Measurements from ENCODE around the gene REXO1.

Gene REXO1

GRCh38 chr19:1855040-1855827, 7.0 kb upstream of the REXO1 start:
- H3K27ac ChIP-seq (ENCODE audit: low read depth in 2 of 2, low read length in 2 of 2), result peak overlapping the region; percentile 98 to 99
- no peaks in the 10 kb centered on the region for H3K27me3 ChIP-seq (ENCODE audit: control insufficient read depth in 2 of 2, insufficient read depth in 2 of 2, low read length in 2 of 2)
- peak overlapping the region; percentile 77 to 89 for H3K9ac ChIP-seq (ENCODE audit: low read depth in 1 of 2, low read length in 2 of 2)
- H3K9me3 ChIP-seq (ENCODE audit: control insufficient read depth in 2 of 2, low read length in 2 of 2), result no peaks in the 10 kb centered on the region
- H3K4me3 ChIP-seq (ENCODE audit: low read length in 2 of 2), result peak overlapping the region; percentile 67 to 75
- H3K4me1 ChIP-seq (ENCODE audit: control insufficient read depth in 2 of 2, insufficient read depth in 2 of 2, low read length in 2 of 2), result peaks cover 64 to 71% of the 10 kb centered on the region in 2 donors
- no peaks in the 10 kb centered on the region for H3K36me3 ChIP-seq (ENCODE audit: control insufficient read depth in 2 of 2, insufficient read depth in 2 of 2, low read length in 2 of 2)

DNA sequence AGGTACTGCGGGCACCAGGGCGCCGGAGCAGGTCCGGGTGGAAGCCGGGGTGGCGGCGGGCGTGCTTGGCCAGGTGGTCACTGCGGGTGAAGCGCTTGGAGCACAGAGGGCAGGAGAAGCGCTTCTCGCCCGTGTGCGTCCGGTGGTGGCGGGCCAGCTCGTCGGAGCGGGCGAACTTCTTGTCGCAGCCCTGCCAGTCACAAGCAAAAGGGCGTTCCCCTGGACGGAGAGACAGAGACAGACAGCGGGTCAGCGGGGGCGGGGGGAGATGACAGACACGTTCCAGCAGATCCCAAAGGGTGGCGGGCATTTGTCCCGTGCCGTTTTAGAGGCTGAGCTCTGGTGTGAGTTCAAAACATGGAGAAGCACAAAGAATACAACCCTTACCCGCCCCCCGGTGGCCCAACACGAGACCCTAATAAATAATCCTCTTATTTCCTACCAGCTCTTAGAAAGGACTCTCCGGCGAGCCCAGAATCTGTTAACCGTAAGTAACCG, 6.3 kb upstream of the REXO1 start:
- Histone ChIP-seq H3K4me3 (ENCODE audit: low read length in 2 of 2) (peak overlapping the region in 1 of 2 donors; percentile 57), H3K4me1 (ENCODE audit: control insufficient read depth in 2 of 2, insufficient read depth in 2 of 2, low read length in 2 of 2) (peaks cover 58 to 66% of the 10 kb centered on the region in 2 donors)

DNA sequence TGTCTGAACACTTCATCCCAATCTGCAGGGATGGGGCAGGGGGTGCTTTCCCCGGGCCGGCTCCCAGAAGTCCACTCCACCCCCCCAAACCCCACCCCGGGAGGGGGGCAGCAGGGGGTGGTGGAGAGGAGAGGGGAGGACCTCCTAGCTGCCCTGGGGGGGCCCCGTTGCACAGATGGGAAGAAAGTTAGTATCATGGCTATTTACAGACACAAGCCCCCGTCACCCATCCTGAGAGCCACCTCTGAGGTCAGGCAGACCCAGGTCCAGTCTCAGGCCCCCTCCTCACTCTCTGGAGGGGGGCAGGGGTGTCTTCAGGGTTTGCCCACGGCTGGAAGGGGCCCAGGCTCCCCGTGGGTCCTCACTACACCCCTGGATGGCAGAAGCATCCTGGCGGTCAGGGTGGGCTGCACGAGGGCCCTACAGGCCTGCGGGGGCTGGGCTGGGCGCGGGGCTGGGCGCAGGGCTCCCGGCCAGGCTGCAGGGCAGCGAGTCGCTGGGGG, 5.8 kb upstream of the REXO1 start:
- Histone ChIP-seq H3K27ac (ENCODE audit: low read depth in 2 of 2, low read length in 2 of 2) (peak overlapping the region in 1 of 2 donors; percentile 98), H3K9me3 (ENCODE audit: control insufficient read depth in 2 of 2, low read length in 2 of 2) (no peaks in the 10 kb centered on the region), H3K9ac (ENCODE audit: low read depth in 1 of 2, low read length in 2 of 2) (peak overlapping the region in 1 of 2 donors; percentile 41), H3K4me1 (ENCODE audit: control insufficient read depth in 2 of 2, insufficient read depth in 2 of 2, low read length in 2 of 2) (peaks cover 54 to 62% of the 10 kb centered on the region in 2 donors), H3K27me3 (ENCODE audit: control insufficient read depth in 2 of 2, insufficient read depth in 2 of 2, low read length in 2 of 2) (no peaks in the 10 kb centered on the region), H3K36me3 (ENCODE audit: control insufficient read depth in 2 of 2, insufficient read depth in 2 of 2, low read length in 2 of 2) (no peaks in the 10 kb centered on the region), H3K4me3 (ENCODE audit: low read length in 2 of 2) (no peak overlapping the region)

More for the DNA sequence above, 6.3 kb upstream of the REXO1 start:
- peak overlapping the region in 1 of 2 donors; percentile 63 for H3K9ac ChIP-seq (ENCODE audit: low read depth in 1 of 2, low read length in 2 of 2)
- no peaks in the 10 kb centered on the region for H3K36me3 ChIP-seq (ENCODE audit: control insufficient read depth in 2 of 2, insufficient read depth in 2 of 2, low read length in 2 of 2)
- H3K27ac ChIP-seq (ENCODE audit: low read depth in 2 of 2, low read length in 2 of 2), result peak overlapping the region; percentile 91 to 98
- H3K27me3 ChIP-seq (ENCODE audit: control insufficient read depth in 2 of 2, insufficient read depth in 2 of 2, low read length in 2 of 2), result no peaks in the 10 kb centered on the region
- no peaks in the 10 kb centered on the region for H3K9me3 ChIP-seq (ENCODE audit: control insufficient read depth in 2 of 2, low read length in 2 of 2)

DNA sequence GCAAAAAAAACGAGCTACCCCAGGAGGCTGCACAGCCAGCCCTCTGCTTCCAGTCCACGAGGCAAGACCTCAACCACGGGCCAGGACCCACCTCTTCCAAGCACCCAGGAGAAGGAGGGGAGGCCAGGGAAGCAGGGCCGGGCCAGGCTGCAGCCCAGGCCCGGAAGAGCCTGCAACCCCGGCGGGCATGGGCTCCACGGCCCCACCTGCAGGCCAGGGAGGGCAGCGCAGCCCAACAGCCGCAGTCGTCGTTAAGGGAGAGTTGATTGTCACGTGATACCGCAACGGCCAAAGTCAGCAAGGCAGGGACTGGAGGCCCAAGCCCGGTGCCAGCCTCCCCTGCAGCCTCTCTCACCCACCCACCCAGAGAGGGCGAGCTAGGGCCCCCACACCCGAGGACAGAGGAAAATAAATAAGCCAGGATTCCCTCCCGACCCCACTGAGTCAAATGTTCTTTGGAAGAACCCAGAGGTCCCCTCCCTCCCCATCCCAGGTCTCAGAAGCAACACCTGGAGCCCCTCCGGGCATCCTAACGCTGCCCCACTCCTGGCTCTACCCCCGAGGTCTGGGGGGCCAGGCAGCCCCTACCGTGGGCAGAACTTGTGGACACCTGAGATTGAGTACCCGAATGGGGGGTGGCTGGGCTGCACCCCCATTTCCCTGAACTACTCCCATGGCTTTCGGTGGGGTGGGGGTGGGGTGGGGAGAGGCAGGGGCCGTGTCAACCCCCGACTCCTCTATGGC, 5.2 kb upstream of the REXO1 start:
- peak overlapping the region; percentile 41 to 47 for H3K9ac ChIP-seq (ENCODE audit: low read depth in 1 of 2, low read length in 2 of 2)
- peak overlapping the region in 1 of 2 donors; percentile 22 for H3K4me3 ChIP-seq (ENCODE audit: low read length in 2 of 2)
- peak overlapping the region; percentile 56 to 67 for H3K27ac ChIP-seq (ENCODE audit: low read depth in 2 of 2, low read length in 2 of 2)
- H3K9me3 ChIP-seq (ENCODE audit: control insufficient read depth in 2 of 2, low read length in 2 of 2), result no peaks in the 10 kb centered on the region
- no peaks in the 10 kb centered on the region for H3K36me3 ChIP-seq (ENCODE audit: control insufficient read depth in 2 of 2, insufficient read depth in 2 of 2, low read length in 2 of 2)
- no peaks in the 10 kb centered on the region for H3K27me3 ChIP-seq (ENCODE audit: control insufficient read depth in 2 of 2, insufficient read depth in 2 of 2, low read length in 2 of 2)
- peaks cover 48 to 60% of the 10 kb centered on the region in 2 donors for H3K4me1 ChIP-seq (ENCODE audit: control insufficient read depth in 2 of 2, insufficient read depth in 2 of 2, low read length in 2 of 2)

- Histone ChIP-seq H3K4me1 (ENCODE audit: control insufficient read depth in 2 of 2, insufficient read depth in 2 of 2, low read length in 2 of 2) (peaks cover 40 to 53% of the 10 kb centered on the region in 2 donors), H3K36me3 (ENCODE audit: control insufficient read depth in 2 of 2, insufficient read depth in 2 of 2, low read length in 2 of 2) (no peaks in the 10 kb centered on the region), H3K9ac (ENCODE audit: low read depth in 1 of 2, low read length in 2 of 2) (peak overlapping the region; percentile 41 to 47), H3K9me3 (ENCODE audit: control insufficient read depth in 2 of 2, low read length in 2 of 2) (no peaks in the 10 kb centered on the region), H3K27ac (ENCODE audit: low read depth in 2 of 2, low read length in 2 of 2) (no peak overlapping the region), H3K4me3 (ENCODE audit: low read length in 2 of 2) (no peak overlapping the region), H3K27me3 (ENCODE audit: control insufficient read depth in 2 of 2, insufficient read depth in 2 of 2, low read length in 2 of 2) (no peaks in the 10 kb centered on the region)
These were observed 4.4 kb upstream of the REXO1 start for GRCh38 chr19:1852581-1853128.

DNA sequence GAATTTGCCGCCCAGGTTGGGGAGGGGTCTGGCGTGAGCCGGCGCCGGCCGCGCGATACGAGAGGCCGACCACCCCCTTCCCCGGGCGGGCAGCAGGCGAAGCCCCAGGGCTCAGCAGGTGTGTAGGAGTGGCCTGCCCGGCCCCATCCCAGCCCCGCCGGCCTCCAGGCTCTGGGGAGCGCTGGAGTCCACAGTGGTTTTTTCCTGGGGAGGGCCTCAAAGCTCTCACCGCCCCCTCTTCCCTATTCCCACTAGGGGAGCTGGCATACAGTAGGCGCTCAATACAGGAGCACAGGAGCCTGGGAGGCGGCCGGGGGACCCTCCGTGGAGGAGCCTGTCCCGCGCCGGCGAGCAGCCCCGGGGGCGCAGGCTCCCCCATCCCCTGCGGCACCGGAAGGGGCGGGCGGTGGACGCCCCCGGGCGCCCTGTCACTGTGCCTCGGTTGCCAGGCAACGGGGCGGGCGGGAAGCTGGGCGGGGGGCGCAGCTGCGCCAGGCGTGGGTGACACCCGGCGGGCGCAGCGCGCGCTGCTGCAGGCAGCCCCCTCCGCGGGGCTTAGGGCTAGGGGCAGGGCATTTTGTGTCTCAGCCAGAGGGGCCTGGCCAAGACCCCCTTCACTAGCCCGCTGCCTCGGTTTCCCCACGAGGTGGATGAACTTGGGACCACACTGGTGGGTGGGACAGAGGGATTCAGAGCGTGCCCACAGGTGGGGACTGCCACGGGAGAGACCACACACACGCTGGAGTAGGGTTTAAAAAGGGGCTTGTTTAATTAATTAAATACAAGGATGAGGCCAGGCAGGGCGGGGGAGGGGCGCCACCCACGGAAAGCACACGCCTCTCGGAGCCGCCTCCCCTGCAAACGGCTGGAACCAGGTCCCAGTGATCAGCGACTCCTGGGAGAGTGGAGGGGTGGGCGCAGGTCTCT, 3.6 kb upstream of the REXO1 start:
- Histone ChIP-seq H3K36me3 (ENCODE audit: control insufficient read depth in 2 of 2, insufficient read depth in 2 of 2, low read length in 2 of 2) (no peaks in the 10 kb centered on the region), H3K9me3 (ENCODE audit: control insufficient read depth in 2 of 2, low read length in 2 of 2) (no peaks in the 10 kb centered on the region), H3K4me3 (ENCODE audit: low read length in 2 of 2) (no peak overlapping the region), H3K9ac (ENCODE audit: low read depth in 1 of 2, low read length in 2 of 2) (no peak overlapping the region), H3K27ac (ENCODE audit: low read depth in 2 of 2, low read length in 2 of 2) (no peak overlapping the region), H3K4me1 (ENCODE audit: control insufficient read depth in 2 of 2, insufficient read depth in 2 of 2, low read length in 2 of 2) (peaks cover 44 to 54% of the 10 kb centered on the region in 2 donors), H3K27me3 (ENCODE audit: control insufficient read depth in 2 of 2, insufficient read depth in 2 of 2, low read length in 2 of 2) (no peaks in the 10 kb centered on the region)

GRCh38 chr19:1850809-1851653, 2.7 kb upstream of the REXO1 start:
- Histone ChIP-seq H3K36me3 (ENCODE audit: control insufficient read depth in 2 of 2, insufficient read depth in 2 of 2, low read length in 2 of 2) (peaks cover 0 to 2% of the 10 kb centered on the region in 2 donors), H3K4me1 (ENCODE audit: control insufficient read depth in 2 of 2, insufficient read depth in 2 of 2, low read length in 2 of 2) (peaks cover 48 to 56% of the 10 kb centered on the region in 2 donors), H3K4me3 (ENCODE audit: low read length in 2 of 2) (no peak overlapping the region), H3K27ac (ENCODE audit: low read depth in 2 of 2, low read length in 2 of 2) (no peak overlapping the region), H3K9me3 (ENCODE audit: control insufficient read depth in 2 of 2, low read length in 2 of 2) (no peaks in the 10 kb centered on the region), H3K9ac (ENCODE audit: low read depth in 1 of 2, low read length in 2 of 2) (no peak overlapping the region), H3K27me3 (ENCODE audit: control insufficient read depth in 2 of 2, insufficient read depth in 2 of 2, low read length in 2 of 2) (no peaks in the 10 kb centered on the region)

DNA sequence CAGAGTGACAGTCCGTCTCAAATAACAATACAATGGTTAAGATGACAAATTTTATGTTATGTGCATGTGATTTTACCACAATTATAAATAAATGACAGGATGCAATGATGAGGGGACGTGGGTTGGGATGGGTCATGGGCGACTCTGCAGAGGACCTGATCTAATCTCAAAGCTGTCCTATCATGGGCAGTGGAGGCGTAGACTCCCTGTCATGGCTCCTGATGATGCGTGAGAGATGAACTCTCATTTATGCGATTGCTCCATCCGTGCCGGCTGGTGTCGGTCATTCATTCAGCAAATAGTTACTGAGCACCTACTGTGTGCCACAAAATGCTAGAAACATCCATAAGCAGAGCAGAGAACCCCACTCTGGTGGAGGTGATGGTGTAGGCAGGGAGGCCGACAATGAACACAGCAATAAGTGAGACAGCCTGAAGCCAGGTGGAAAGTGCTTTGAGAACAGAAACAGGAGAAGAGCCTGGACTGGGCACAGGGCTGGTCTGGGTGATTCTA, 1.7 kb upstream of the REXO1 start:
- no peak overlapping the region for H3K4me3 ChIP-seq (ENCODE audit: low read length in 2 of 2)
- H3K9me3 ChIP-seq (ENCODE audit: control insufficient read depth in 2 of 2, low read length in 2 of 2), result no peaks in the 10 kb centered on the region
- no peaks in the 10 kb centered on the region for H3K27me3 ChIP-seq (ENCODE audit: control insufficient read depth in 2 of 2, insufficient read depth in 2 of 2, low read length in 2 of 2)
- H3K27ac ChIP-seq (ENCODE audit: low read depth in 2 of 2, low read length in 2 of 2), result no peak overlapping the region
- peaks cover 46 to 51% of the 10 kb centered on the region in 2 donors for H3K4me1 ChIP-seq (ENCODE audit: control insufficient read depth in 2 of 2, insufficient read depth in 2 of 2, low read length in 2 of 2)
- H3K36me3 ChIP-seq (ENCODE audit: control insufficient read depth in 2 of 2, insufficient read depth in 2 of 2, low read length in 2 of 2), result peaks cover 0 to 6% of the 10 kb centered on the region in 2 donors
- no peak overlapping the region for H3K9ac ChIP-seq (ENCODE audit: low read depth in 1 of 2, low read length in 2 of 2)

Data from mucosa of rectum (tissue), 2 donors.